Measurements from ENCODE around the gene DCAF8.

Gene DCAF8

DNA sequence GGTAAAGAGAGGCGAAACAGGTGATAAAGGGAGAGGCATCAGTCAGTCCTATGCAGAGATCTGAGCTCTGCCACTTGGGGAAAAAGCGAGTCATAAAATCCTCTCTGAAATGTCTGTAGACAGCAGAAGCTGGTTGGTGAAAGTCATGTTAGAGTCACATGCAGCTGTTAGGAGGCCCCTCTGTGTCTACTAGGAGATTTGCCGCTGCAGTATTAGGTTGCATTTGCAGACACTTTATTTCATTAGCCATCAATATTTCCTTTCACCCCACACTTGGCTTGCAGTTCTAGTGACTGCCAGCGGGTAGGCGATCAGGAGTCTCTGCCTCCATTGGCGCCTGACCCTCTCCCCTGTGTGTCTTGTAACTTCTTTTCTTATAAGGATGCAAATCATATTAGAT, 94.8 kb downstream of the DCAF8 start:
- no peak for DNase-seq

DNA sequence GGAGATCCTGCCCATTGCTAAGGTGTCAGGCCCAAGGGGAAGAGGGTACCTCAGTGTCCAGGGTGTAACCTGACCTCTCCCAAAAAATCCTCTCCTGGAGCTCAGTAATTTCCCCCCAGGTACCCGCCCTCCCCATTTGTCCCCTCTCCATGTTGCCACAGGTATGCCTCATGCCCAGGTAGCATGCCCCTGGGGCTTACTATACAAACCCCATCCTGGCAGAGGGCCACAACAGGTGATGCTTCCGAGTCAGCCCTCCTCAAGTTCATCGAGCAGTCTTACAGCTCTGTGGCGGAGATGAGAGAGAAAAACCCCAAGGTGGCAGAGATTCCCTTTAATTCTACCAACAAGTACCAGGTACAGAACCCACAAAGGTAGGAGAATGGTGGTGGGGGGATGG, 95.3 kb downstream of the DCAF8 start:
- no peak for DNase-seq

DNA sequence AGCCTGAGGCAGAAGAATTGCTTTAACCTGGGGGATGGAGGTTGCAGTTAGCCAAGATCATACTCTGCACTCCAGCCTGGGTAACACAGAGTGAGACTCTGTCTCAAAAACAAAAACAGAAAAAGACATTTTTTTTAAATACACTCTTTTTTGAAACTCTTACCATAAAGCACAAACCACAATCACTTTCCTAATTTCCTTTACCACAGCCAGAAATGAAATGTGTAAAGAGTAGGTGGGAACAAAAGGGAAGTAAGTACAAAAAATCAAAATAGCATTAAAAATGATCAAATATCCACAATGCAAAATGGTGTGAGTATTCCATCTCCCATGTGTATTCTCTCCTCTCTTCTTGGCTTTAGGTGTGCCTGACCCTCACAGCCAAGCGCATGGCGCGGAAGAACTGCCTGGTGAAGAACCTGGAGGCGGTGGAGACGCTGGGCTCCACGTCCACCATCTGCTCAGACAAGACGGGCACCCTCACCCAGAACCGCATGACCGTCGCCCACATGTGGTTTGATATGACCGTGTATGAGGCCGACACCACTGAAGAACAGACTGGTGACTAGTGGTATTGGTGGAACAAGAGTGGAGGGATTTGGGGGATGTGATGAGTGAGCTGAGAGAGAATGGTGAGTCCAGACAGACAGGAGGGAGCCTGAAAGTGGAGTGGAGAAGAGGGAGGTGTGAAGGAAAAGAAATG, 96.0 kb downstream of the DCAF8 start:
- DNase-seq: no peak

Data from NCI-H1048 (cell line).